CD4-positive, alpha-beta T cell treated with Interleukin-1 beta for 1 hour (primary cell): ENCODE measurements around the gene FLNB.

Experiments used
- DNase-seq, 2 donors: peaks; one replicate each; pipeline ENCODE4 v3.0.0-alpha.2; 2020 to 2022

Gene FLNB

GRCh38 chr3:58010562-58010961 lies 2.3 kb downstream of the FLNB start:
- no peak for DNase-seq

GRCh38 chr3:58011580-58011979 lies 3.4 kb downstream of the FLNB start:
- no peak for DNase-seq

- no peak for DNase-seq
Observed at GRCh38 chr3:58012302-58012701, 4.1 kb downstream of the FLNB start.

GRCh38 chr3:58013099-58013498 lies 4.9 kb downstream of the FLNB start:
- no peak for DNase-seq

- no peak for DNase-seq
Observed at GRCh38 chr3:58013973-58014649, 5.9 kb downstream of the FLNB start.

- no peak for DNase-seq
Observed at GRCh38 chr3:58015520-58015915, 7.3 kb downstream of the FLNB start.

DNA sequence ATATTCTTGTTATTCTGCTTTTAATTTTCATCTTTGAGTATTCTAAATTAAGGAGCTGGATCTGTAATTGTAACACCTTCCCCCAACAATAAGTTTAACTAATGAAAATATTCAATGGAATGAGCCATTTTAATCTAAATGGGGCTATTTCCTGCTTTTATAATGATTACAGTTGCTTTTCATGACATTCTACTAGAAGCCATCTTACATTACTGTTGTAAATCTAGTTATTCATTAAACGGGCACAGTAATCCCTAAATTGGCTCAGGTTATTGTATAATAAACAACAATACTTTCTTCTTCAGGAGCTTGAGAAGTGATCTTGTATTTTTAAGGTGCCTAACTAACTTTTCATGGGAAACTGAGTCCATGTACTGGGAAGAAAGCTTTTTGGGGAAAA lies 8.5 kb downstream of the FLNB start:
- DNase-seq = no peak

GRCh38 chr3:58018892-58019742 lies 10.9 kb downstream of the FLNB start:
- DNase-seq = no peak

GRCh38 chr3:58020783-58021071 lies 12.5 kb downstream of the FLNB start:
- no peak for DNase-seq

DNA sequence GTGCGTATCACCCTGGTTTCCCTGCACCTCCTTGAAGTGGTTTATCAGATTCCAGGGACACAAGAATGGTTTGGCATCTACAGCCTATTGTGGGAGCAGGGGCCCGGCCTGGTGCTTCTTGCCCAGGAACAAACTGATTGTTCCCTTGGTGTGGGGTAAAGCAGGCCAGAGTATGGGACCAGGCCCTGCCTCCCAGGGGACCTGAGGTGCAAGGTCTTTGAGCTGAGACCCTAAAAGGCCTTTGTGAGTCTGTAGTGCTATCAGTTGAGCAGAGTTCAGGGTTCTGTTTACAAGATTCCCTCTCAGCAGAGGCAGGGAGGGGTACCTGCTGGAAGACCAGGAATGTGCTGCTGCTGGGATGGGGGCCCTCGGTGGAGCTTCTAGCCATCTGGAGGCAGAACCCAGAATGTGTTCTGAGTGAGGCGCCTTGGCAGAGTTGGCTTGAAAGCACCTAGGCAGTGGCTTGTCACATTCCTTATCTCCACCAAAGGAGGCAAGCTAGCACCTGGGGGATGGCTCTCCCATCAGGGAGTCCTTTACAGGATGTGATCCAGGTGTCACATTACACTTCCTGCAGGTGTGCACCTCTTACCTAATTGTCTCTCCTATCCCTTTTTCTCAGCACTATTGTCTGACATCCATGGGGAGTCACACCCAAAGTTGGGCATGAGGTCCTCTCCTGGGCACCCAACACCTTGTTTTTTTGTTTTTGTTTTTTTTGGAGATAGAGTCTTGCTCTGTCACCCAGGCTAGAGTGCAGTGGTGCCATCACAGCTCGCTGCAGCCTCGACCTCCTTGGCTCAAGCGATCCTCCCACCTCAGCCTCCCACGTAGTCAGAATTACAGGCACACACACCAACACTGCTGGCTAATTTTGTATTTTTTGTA lies 13.1 kb downstream of the FLNB start:
- no peak for DNase-seq

- DNase-seq = no peak
Observed at GRCh38 chr3:58021962-58022361, 13.7 kb downstream of the FLNB start.

- no peak for DNase-seq
Observed at GRCh38 chr3:58022490-58022889, 14.3 kb downstream of the FLNB start.

- DNase-seq = no peak
Observed at GRCh38 chr3:58023531-58023930, 15.3 kb downstream of the FLNB start.

DNA sequence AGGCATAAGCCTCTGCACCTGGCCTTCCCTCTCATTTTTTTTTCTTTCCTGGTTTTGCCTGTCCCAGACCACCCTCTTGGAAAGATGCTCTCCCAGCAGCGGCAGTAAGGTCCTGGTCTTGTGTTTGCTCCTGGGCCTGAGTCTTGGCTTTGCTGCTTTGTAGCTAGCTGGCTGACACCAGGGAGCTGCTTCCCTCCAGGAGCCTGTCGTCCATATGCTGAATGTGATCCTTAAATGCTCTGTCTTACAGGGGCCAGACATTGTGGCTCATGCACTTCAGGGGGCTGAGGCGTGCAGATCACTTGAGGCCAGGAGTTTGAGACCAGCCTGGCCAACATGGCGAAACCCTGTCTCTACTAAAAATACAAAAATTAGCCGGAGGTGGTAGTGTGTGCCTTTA lies 17.2 kb downstream of the FLNB start:
- no peak for DNase-seq

GRCh38 chr3:58025837-58026569 lies 17.8 kb downstream of the FLNB start:
- no peak for DNase-seq

- DNase-seq = no peak
Observed at GRCh38 chr3:58026598-58026997, 18.4 kb downstream of the FLNB start.

GRCh38 chr3:58027704-58028317 lies 19.6 kb downstream of the FLNB start:
- DNase-seq = no peak

DNA sequence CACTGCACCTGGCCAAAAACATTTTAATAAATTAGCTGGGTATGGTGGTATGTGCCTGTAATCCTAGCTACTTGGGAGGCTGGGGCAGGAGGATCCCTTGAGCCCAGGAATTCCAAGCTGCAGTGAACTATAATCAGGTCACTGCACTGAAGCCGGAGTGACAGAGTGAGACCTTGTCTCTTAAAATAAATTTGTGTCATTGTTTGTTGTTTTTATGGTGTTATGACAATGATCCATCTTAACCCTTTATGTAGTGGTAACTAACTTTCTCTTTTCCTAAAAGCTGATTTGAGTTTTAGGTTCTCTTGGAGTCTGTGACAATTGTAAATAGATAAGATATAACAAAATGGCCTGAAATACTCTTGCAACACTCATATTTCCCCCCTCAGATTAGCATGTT lies 20.7 kb downstream of the FLNB start:
- DNase-seq = no peak

DNA sequence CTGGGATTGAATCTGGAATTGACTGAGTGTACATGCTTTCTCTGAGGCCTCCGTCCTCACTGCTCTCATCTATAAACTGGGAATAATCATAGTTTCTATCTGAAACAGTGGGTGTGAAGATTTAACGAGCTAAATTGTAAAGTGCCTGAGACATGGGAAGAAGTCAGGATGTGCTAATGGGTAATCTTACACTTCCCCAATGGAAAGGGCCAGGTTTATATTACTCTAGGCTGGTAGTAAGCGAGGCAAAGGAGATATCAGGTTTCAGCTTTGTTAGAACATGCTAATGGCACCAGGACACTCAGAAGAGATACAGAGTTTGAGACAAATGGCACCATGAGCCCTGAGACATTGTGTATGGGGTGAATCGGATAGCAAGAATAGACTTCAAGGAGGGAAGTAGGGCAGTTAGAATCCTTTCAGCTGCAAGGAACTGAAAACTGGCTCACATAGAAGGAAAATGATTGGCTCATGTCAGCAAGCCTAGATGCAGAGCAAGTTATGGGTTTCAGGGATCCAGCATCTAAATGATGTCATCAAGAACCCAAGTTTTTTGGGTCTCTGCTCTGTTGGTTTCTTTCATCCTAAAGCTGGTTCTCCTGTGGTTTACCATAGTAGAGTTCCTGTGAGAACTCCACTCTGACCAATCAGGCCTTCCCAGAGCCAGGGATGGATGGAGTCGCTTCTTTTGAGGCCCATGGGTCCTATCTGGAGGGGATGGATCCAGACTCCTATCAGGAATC lies 21.8 kb downstream of the FLNB start:
- DNase-seq = no peak

GRCh38 chr3:58032186-58032585 lies 24.0 kb downstream of the FLNB start:
- no peak for DNase-seq

GRCh38 chr3:58034738-58035523 lies 26.7 kb downstream of the FLNB start:
- DNase-seq = peak; percentile 62 to 67
